Astrocyte (in vitro differentiated cells and primary cell): ENCODE results near the gene RUFY2. TPM values are rescaled to one million over a fixed set of nuclear protein-coding genes. Genes with fewer than 3 reads are reported as not detected.

Source experiments
- DNase-seq: peaks from one replicate; pipeline ENCODE4 v3.0.0-alpha.2; 2010; ENCODE audit warnings: low read depth
- FAIRE-seq: peaks from 2 replicates; lab custom pipeline; 2011; peaks lifted over from hg19 to GRCh38; lab: Jason Lieb, UNC
- H2AFZ ChIP-seq: 2 replicates; pipeline ENCODE4 v1.6.0; 2012; ENCODE audit warnings: low read depth, low read length, inconsistent platforms
- H3K27ac ChIP-seq: 2 replicates; pipeline ENCODE4 v1.5.1; 2011; ENCODE audit warnings: low read depth, low read length, inconsistent platforms
- H3K27me3 ChIP-seq: 2 replicates; pipeline ENCODE4 v1.6.0; 2011; ENCODE audit warnings: low read length, inconsistent platforms; ENCODE audit not compliant: insufficient read depth
- H3K36me3 ChIP-seq: 2 replicates; pipeline ENCODE4 v1.5.1; 2011; ENCODE audit warnings: low read length, inconsistent platforms; ENCODE audit not compliant: insufficient read depth
- H3K4me1 ChIP-seq: 2 replicates; pipeline ENCODE4 v1.5.1; 2011; ENCODE audit warnings: low read length, inconsistent platforms; ENCODE audit not compliant: insufficient read depth
- H3K4me2 ChIP-seq: 2 replicates; pipeline ENCODE4 v1.6.0; 2012; ENCODE audit warnings: low read length, inconsistent platforms
- H3K4me3 ChIP-seq: 2 replicates; pipeline ENCODE4 v1.5.1; 2011; ENCODE audit warnings: low read depth, mild to moderate bottlenecking, low read length, inconsistent platforms; ENCODE audit not compliant: insufficient read depth
- H3K79me2 ChIP-seq: 2 replicates; pipeline ENCODE4 v1.6.0; 2012; ENCODE audit warnings: mild to moderate bottlenecking, low read length, inconsistent platforms; ENCODE audit not compliant: insufficient read depth
- H3K9ac ChIP-seq: 2 replicates; pipeline ENCODE4 v1.6.0; 2012; ENCODE audit warnings: mild to moderate bottlenecking, low read length, inconsistent platforms
- H3K9me3 ChIP-seq: 2 replicates; pipeline ENCODE4 v1.5.1; 2012; ENCODE audit warnings: low read depth, mild to moderate bottlenecking, low read length, inconsistent platforms; ENCODE audit not compliant: insufficient read depth
- H4K20me1 ChIP-seq: 2 replicates; pipeline ENCODE4 v1.6.0; 2012; ENCODE audit warnings: low read length, inconsistent platforms; ENCODE audit not compliant: insufficient read depth
- H3K27ac Mint-ChIP-seq: one replicate; pipeline ENCODE4 v1.8.0; 2021; ENCODE audit warnings: mild to moderate bottlenecking, mixed read lengths; ENCODE audit not compliant: unreplicated experiment
- H3K27me3 Mint-ChIP-seq: one replicate; pipeline ENCODE4 v1.8.0; 2021; ENCODE audit warnings: low read depth, mixed read lengths; ENCODE audit not compliant: unreplicated experiment
- H3K36me3 Mint-ChIP-seq: one replicate; pipeline ENCODE4 v1.8.0; 2021; ENCODE audit warnings: low read depth, mixed read lengths; ENCODE audit not compliant: unreplicated experiment
- H3K4me1 Mint-ChIP-seq: one replicate; pipeline ENCODE4 v1.8.0; 2021; ENCODE audit warnings: low read depth, mixed read lengths; ENCODE audit not compliant: unreplicated experiment
- H3K4me3 Mint-ChIP-seq: one replicate; pipeline ENCODE4 v1.8.0; 2021; ENCODE audit warnings: mild to moderate bottlenecking, moderate library complexity, mixed read lengths; ENCODE audit not compliant: unreplicated experiment
- H3K9me3 Mint-ChIP-seq: one replicate; pipeline ENCODE4 v1.8.0; 2021; ENCODE audit warnings: mild to moderate bottlenecking, mixed read lengths; ENCODE audit not compliant: unreplicated experiment
- EZH2 ChIP-seq: IDR thresholded peaks from 2 replicates; pipeline ENCODE4 v1.6.1; 2012; ENCODE audit warnings: mild to moderate bottlenecking, low read length, inconsistent platforms; ENCODE audit not compliant: insufficient read depth
- total RNA-seq: library from RNA; stranded (reverse); gene quantifications from 2 replicates; pipeline ENCODE4 v1.2.1, GENCODE V29; 2021
- TF ChIP-seq, protein P1 (sequence below): IDR thresholded peaks from 2 replicates; pipeline ENCODE4 v1.5.1; 2011; ENCODE audit warnings: low read depth, mild to moderate bottlenecking, inconsistent platforms, low read length, moderate library complexity; ENCODE audit not compliant: insufficient read depth

Gene RUFY2
- total RNA-seq, 1 donor from 2014 or later = 21.7 TPM

DNA sequence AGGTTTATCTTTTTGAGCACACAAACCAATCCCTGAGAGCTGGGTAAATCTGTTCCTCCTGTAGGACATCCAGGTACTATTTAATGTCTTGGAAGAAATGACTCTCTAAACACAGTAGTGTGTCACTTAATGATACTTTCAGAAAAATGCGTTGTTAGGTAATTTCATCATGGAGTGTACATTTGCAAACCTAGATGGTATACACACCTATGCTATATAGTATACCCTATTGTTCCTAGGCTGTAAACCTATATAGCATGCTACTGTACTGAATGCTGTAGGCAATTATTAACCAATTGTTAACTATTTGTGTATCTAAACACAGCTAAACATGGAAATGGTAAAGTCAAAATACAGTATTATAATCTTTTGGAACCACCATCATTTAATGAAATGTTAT, 10.1 kb downstream of the RUFY2 start:
- peaks cover 15% of the 10 kb centered on the region for H3K36me3 ChIP-seq

DNA sequence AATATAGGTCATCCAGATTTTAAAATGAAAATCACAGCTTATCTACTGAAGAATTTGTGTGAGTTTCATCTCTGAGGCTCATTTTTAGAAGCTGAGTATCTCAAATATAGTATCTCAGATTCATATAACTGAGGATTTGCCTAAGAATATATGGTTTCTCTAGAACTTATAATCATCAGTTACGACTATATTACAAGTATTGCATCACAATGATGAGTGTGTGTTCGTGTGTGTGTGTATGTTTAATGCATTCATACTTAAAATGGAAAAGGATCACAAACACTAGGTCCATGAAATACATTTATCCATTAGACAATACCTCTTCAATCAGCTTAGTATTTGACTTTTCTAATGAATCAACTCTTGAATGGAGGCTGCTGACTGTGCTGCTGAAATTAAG, 21.3 kb downstream of the RUFY2 start:
- DNase-seq (no peak), FAIRE-seq (peak; percentile 13)
- peaks cover 10% of the 10 kb centered on the region for H3K36me3 Mint-ChIP-seq
- Histone ChIP-seq H3K4me1 (no peaks in the 10 kb centered on the region), H4K20me1 (no peaks in the 10 kb centered on the region), H3K9ac (no peak overlapping the region), H2AFZ (no peak overlapping the region), H3K9me3 (no peaks in the 10 kb centered on the region), H3K27ac (no peak overlapping the region), H3K4me3 (no peak overlapping the region), H3K4me2 (no peak overlapping the region), H3K79me2 (no peaks in the 10 kb centered on the region), H3K27me3 (no peaks in the 10 kb centered on the region), H3K36me3 (peaks cover 25% of the 10 kb centered on the region)
- no peaks in the 10 kb centered on the region for H3K4me1 Mint-ChIP-seq
- H3K27me3 Mint-ChIP-seq = no peaks in the 10 kb centered on the region
- TF ChIP-seq EZH2 = no peak
- TF ChIP-seq, protein P1, sequence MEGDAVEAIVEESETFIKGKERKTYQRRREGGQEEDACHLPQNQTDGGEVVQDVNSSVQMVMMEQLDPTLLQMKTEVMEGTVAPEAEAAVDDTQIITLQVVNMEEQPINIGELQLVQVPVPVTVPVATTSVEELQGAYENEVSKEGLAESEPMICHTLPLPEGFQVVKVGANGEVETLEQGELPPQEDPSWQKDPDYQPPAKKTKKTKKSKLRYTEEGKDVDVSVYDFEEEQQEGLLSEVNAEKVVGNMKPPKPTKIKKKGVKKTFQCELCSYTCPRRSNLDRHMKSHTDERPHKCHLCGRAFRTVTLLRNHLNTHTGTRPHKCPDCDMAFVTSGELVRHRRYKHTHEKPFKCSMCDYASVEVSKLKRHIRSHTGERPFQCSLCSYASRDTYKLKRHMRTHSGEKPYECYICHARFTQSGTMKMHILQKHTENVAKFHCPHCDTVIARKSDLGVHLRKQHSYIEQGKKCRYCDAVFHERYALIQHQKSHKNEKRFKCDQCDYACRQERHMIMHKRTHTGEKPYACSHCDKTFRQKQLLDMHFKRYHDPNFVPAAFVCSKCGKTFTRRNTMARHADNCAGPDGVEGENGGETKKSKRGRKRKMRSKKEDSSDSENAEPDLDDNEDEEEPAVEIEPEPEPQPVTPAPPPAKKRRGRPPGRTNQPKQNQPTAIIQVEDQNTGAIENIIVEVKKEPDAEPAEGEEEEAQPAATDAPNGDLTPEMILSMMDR = no peak
- no peak overlapping the region for H3K27ac Mint-ChIP-seq
- H3K4me3 Mint-ChIP-seq = no peak overlapping the region
- no peaks in the 10 kb centered on the region for H3K9me3 Mint-ChIP-seq

More for the DNA sequence above, 10.1 kb downstream of the RUFY2 start:
- no peak overlapping the region for H2AFZ ChIP-seq
- Mint-ChIP-seq H3K27me3 (no peaks in the 10 kb centered on the region), H3K9me3 (no peaks in the 10 kb centered on the region), H3K4me1 (no peaks in the 10 kb centered on the region), H3K27ac (no peak overlapping the region), H3K36me3 (peaks cover 2% of the 10 kb centered on the region), H3K4me3 (no peak overlapping the region)
- no peaks in the 10 kb centered on the region for H3K9me3 ChIP-seq
- H3K27me3 ChIP-seq = no peaks in the 10 kb centered on the region
- peaks cover 26% of the 10 kb centered on the region for H3K79me2 ChIP-seq
- H4K20me1 ChIP-seq = peaks cover 3% of the 10 kb centered on the region
- no peak overlapping the region for H3K4me3 ChIP-seq
- H3K27ac ChIP-seq = no peak overlapping the region
- no peak overlapping the region for H3K4me2 ChIP-seq
- DNase-seq = no peak
- FAIRE-seq = no peak
- no peaks in the 10 kb centered on the region for H3K4me1 ChIP-seq
- TF ChIP-seq, protein P1 = no peak
- TF ChIP-seq EZH2 = no peak
- no peak overlapping the region for H3K9ac ChIP-seq

DNA sequence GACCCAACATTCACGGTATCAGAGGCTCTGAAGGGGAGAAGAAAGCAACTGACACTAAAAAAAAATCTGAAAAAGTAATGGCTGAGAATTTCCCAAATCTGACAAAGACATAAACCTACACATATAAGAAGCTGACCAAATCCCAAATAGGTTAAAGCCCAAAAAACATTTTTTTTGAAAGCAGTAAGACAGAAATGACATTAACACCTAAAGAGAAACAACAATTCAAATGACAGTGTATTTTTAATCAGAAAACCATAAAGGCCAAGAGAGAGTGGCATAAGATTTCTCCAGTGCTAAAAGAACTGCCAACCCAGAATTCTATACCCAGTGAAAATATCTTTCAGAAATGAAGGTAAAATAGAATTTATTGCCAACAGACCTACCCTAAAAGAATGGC, 35.5 kb downstream of the RUFY2 start:
- no peaks in the 10 kb centered on the region for H3K9me3 ChIP-seq
- Mint-ChIP-seq H3K4me3 (no peak overlapping the region), H3K27ac (no peak overlapping the region), H3K4me1 (no peaks in the 10 kb centered on the region), H3K9me3 (peaks cover 3% of the 10 kb centered on the region), H3K36me3 (peaks cover 24% of the 10 kb centered on the region), H3K27me3 (no peaks in the 10 kb centered on the region)
- H3K4me2 ChIP-seq = no peak overlapping the region
- no peaks in the 10 kb centered on the region for H3K27me3 ChIP-seq
- no peaks in the 10 kb centered on the region for H3K79me2 ChIP-seq
- TF ChIP-seq, protein P1 = no peak
- no peak for TF ChIP-seq EZH2
- H3K36me3 ChIP-seq = peaks cover 29% of the 10 kb centered on the region
- DNase-seq = no peak
- H3K9ac ChIP-seq = no peak overlapping the region
- no peaks in the 10 kb centered on the region for H4K20me1 ChIP-seq
- no peak overlapping the region for H2AFZ ChIP-seq
- H3K4me3 ChIP-seq = no peak overlapping the region
- FAIRE-seq = no peak
- H3K27ac ChIP-seq = no peak overlapping the region
- no peaks in the 10 kb centered on the region for H3K4me1 ChIP-seq
